T-helper 2 cell treated with Interferon-gamma antibody and Interleukin-4, amounts not matched to agents 100 ng/mL and 5 ng/mL, for 36 hours (primary cell): ENCODE results near the gene ESPNL. TPM values are rescaled to one million over a fixed set of nuclear protein-coding genes. Genes with fewer than 3 reads are reported as not detected.

Experiments used
- intact Hi-C: fragments of 100-400 bp; cut with micrococcal nuclease; formaldehyde crosslinking; loops from one replicate; pipeline ENCODE4 v1.15.1; 2023
- total RNA-seq: library from RNA; stranded (reverse); gene quantifications from 2 replicates; pipeline ENCODE4 v1.2.3, GENCODE V29; 2022

The ESPNL gene
- total RNA-seq, 1 donor from 2014 or later: 0.05 TPM

GRCh38 chr2:238155761-238156694, 55.9 kb downstream of the ESPNL start:
- intact Hi-C loops: no loop called here

DNA sequence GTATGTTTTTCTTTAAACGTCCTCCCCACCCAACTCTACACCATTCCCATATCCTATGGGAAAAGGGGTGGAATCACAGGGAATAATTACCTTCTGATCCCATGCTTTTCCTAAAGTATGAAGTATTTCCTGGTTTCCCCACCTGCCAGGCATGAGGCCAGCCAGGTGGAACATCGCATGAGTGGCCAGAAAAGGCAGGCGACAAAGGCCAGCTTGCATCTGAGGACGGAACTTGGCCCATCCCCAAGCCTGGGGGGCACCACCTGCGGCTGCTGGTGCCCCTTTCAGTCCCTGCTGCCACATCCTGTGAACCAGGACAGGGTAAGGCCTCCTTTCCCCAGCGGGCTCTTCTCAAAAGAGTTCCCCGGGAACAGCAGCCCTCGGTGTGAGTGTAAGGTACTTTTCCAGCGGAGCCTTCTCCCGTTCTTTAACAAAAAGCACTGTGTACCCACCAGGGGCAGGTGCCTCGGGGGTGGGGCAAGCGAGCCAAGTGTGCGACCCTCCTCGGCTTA, 57.4 kb downstream of the ESPNL start:
- intact Hi-C loops: no loop called here

DNA sequence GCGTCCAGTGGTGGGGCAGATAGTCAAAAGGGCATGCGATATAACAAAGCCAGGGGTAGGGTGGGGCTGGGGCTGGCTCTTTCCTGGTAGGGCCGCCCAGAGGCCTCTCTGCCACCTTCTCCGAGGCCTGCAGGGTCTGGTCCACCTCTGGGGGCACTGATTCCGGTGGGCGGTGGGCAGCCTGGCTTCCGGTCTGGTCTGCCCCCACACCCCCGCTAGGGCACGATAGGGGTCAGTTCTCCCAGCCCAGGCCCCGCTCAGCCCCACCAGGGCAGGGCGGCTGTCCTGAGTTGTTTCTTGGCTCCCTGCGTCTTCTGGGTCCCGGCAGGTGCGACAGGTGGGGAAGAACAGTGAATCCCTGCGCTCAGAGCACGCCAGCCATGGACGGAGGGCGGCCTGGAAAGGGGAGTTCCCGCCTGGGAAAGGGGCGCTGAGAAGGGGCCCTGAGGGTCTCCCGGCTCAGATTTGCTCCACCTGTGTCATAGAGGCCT, 57.9 kb downstream of the ESPNL start:
- intact Hi-C loops: no loop called here

DNA sequence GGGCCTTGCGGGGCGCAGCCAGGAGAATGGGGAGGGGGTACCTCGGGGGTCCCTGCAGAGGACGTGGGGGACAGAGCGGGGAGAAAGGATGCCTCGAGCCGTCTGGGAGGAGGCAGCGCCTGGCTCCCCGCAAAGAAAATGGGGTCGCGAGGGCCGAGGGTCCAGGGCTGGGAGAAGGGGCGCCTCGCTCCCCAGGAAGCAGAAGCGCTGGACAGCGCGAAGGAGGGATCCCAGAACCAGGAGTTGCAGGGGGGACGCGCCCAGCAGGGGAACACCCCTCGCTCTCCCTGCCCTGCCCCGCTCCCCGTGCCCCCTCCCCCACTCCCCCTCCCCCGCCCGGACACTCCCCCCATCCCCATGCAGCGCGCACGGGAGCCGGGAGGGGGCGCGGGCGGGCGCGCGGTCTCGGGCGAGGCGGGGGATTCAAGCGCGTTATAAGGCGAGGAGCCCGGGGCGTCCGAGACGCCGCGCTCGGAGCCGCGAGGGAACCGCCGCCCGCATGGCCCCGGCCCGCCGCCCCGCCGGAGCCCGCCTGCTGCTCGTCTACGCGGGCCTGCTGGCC, 58.5 kb downstream of the ESPNL start, which contains the start of gene ERFE:
TSS of gene ERFE (plus strand) at position 462 of the 562 bp plus-strand sequence. CDS start at position 500, 38 bp downstream.
- intact Hi-C loops: loop anchor here (1.0 kb wide), 1 partner anchor 105 kb away; no protein-coding TSS in a partner anchor

- intact Hi-C loops: loop anchor here (1.0 kb wide), 1 partner anchor 104 kb away; no protein-coding TSS in a partner anchor
These were observed 59.0 kb downstream of the ESPNL start for GRCh38 chr2:238159071-238159539.

- intact Hi-C loops: loop anchor here (1.0 kb wide), 1 partner anchor 104 kb away; no protein-coding TSS in a partner anchor
These were observed 59.6 kb downstream of the ESPNL start for GRCh38 chr2:238159661-238160205.

DNA sequence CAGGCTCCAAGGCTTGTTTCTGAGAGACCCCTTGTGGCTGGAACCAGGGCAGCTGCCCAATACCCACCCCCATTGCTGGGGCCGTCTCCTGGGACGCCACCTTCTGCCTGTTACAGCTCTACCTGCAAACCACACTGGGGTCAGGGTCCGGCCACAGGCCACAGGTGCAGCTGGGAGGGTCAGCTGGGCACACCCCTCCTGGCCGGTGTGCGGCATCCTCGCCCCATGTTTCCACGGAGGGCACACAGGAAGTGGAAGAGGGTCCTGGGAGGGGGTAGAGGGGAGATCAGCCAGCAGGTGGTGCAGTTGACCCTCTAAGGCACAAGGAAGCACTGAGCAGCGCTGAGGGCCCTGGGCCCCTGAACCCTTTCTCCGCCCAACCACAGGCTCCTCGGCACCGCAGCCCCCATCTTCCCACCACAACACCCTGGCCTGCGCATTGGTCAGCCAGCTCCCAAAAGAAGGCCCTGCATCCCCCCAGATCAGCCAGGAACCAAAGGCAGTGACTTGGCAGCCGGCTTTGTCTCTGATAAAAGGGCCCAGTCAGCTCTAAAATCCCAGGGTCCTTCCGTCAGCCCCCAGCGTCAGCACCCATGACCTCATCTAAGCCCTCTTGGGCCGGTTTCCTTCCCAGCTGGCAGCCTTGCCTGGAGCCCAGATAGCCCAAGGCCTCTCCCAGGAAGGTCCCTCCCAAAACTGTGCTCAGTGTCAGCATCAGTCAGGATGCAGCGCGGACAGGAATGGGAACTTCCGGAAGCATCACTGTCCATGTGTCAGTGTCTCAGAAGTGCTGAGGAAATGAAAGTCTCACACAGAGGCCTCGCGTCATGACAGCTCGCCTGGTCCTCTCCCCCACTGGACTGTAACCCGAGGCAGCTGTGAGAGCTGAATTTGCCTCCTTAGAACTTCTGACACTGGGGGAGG, 60.3 kb downstream of the ESPNL start:
- intact Hi-C loops: no loop called here

DNA sequence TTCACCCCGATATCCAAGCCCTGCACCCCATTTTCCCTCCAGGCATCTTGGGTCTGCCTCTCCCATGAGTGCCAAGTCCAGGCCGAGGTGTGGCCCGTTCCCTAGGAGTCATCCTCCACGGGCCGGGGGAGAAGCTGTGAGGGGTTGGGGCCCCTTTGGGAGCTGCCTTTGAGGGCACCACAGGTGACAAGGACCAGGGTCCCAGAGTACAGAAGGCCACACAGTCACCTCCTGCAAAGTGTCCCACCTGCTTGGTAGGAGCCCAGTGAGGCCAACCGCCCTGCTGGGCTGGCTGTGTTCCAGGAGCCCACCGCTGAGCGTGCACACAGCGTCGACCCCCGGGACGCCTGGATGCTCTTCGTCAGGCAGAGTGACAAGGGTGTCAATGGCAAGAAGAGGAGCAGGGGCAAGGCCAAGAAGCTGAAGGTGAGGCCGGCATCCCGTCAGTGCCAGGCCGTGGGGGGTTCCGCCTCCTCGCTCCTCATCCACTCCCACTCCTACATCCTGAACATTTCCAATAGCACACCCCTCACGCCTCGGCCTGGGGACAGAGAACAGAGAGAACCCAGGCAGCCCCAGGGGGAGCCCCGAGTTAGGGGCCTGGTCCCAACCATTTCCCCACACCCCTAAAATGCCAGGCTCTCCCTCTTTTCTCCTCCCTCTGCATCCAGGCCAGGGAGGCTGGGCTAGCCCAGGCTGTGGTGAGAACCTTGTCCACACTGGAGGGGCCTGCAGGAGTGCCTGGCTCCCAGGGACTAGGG, 61.3 kb downstream of the ESPNL start:
- intact Hi-C loops: no loop called here

DNA sequence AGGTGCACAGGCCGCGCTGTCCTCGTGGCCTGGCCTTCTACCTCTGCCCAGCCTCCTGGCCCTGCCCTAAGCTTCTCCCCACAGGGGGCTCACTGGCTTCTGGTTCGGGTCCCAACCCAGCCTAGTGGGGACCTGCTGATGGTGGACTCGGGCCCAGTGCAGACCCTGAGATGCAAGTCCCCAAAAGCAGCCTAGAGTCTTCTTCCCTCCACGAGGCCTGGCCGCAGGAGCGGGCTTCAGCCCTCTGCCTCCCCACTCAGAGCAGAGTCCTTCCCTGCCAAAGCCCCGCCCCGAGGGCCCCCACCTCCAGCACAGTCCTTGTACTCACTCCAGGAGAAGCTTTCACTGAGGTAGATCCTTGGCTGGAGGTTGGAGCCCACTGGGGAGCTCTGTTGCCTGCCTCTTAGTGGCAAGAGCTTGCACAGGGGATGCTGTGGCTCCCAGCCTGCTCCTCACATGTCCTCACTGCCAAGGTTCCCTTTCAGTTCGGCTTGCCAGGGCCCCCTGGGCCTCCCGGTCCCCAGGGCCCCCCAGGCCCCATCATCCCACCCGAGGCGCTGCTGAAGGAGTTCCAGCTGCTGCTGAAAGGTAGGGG, 62.2 kb downstream of the ESPNL start:
- intact Hi-C loops: no loop called here

- intact Hi-C loops: no loop called here
These were observed 62.8 kb downstream of the ESPNL start for GRCh38 chr2:238162846-238163441.

GRCh38 chr2:238163481-238164198, 63.5 kb downstream of the ESPNL start:
- intact Hi-C loops: no loop called here

GRCh38 chr2:238164906-238165287, 64.8 kb downstream of the ESPNL start:
- intact Hi-C loops: no loop called here

DNA sequence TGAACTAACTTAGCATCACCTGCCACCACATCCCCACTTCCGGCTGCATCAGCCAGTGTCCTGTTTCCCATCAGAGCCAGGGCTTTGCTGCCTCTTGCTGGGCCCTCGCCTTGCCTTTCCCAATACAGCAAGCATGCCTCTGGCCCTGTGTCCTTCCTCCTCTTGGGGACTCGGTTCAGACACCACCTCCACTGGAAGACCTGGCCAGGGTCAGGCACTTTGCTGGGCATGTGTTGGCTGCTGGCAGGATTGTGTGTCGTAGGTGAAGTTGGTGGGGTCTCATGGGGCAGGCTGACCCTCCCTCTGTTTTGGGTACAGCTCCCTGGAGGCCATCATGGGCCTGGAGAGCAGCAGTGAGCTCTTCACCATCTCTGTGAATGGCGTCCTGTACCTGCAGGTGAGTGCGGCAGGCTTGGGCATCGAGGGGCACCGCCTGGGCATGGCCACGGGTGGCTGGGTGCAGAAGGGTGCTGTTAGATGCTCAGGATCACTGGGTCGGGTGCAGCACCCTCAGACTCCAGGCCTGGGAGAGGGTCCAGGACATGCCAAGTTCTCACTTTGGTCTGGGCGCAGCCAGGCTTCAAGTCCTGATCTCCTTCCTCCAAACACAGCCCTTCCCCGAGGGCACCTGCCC, 65.3 kb downstream of the ESPNL start:
- intact Hi-C loops: no loop called here

GRCh38 chr2:238166391-238167343, 66.5 kb downstream of the ESPNL start:
- intact Hi-C loops: no loop called here

- intact Hi-C loops: no loop called here
These were observed 67.2 kb downstream of the ESPNL start for GRCh38 chr2:238167344-238167715.

GRCh38 chr2:238167761-238168160, 67.6 kb downstream of the ESPNL start:
- intact Hi-C loops: no loop called here
